ENCODE measurements around the gene PLXNA4.

The PLXNA4 gene

GRCh38 chr7:132125872-132126595 is 450.2 kb downstream of the PLXNA4 start (continued):
- TF ChIP-seq ZBTB11 (tag by site-specific recombination; conservative IDR thresholded peaks at IDR 0.05; ENCODE audit: low read depth) (no peak), SP7 (tag by site-specific recombination; IDR thresholded peaks at IDR 0.05) (no peak), ZNF596 (tag by site-specific recombination; IDR thresholded peaks at IDR 0.05) (no peak), SP3 (tag by site-specific recombination; IDR thresholded peaks at IDR 0.05) (no peak)

- ChIA-PET POLR2A (no interaction called here), CTCF (interaction anchor here (1.5 kb wide), 1 partner anchor 76 kb away, joined by 5 read pairs; no protein-coding TSS in a partner anchor)
- Histone ChIP-seq H3K36me3 (ENCODE audit: control insufficient read depth in 2 of 2, insufficient read depth in 1 of 2, low read length in 2 of 2) (no peaks in the 10 kb centered on the region), H3K4me3 (ENCODE audit: low read depth, low read length) (no peak overlapping the region), H3K9me3 (ENCODE audit: control insufficient read depth, insufficient read depth, low read depth, low read length) (no peaks in the 10 kb centered on the region), H3K4me1 (ENCODE audit: control insufficient read depth, insufficient read depth, low read length) (no peaks in the 10 kb centered on the region), H3K27ac (ENCODE audit: extremely low read depth, low read depth, low read length) (no peak overlapping the region)
- TF ChIP-seq KLF1 (tag by site-specific recombination; IDR thresholded peaks at IDR 0.05) (no peak), OVOL3 (tag by site-specific recombination; IDR thresholded peaks at IDR 0.05) (no peak), ZNF747 (tag by site-specific recombination; IDR thresholded peaks at IDR 0.05) (no peak), ZNF792 (tag by site-specific recombination; IDR thresholded peaks at IDR 0.05) (no peak), ZNF211 (tag by site-specific recombination; IDR thresholded peaks at IDR 0.05; ENCODE audit: low read depth) (no peak), HOXA7 (CRISPR knock-in tag; IDR thresholded peaks at IDR 0.05; ENCODE audit: borderline replicate concordance) (no peak), BCL11A (tag by site-specific recombination; IDR thresholded peaks at IDR 0.05; ENCODE audit: low read depth) (no peak), ZNF555 (tag by site-specific recombination; conservative IDR thresholded peaks at IDR 0.05) (no peak), ZNF837 (tag by site-specific recombination; IDR thresholded peaks at IDR 0.05) (no peak), ZNF132 (tag by site-specific recombination; IDR thresholded peaks at IDR 0.05; ENCODE audit: borderline replicate concordance) (no peak), ZNF311 (tag by site-specific recombination; IDR thresholded peaks at IDR 0.05; ENCODE audit: borderline replicate concordance) (no peak), OSR2 (tag by site-specific recombination; IDR thresholded peaks at IDR 0.05) (no peak), ZNF830 (tag by site-specific recombination; IDR thresholded peaks at IDR 0.05; ENCODE audit: low read depth) (no peak), ZNF23 (tag by site-specific recombination; IDR thresholded peaks at IDR 0.05; ENCODE audit: borderline replicate concordance) (no peak), ZNF335 (tag by site-specific recombination; conservative IDR thresholded peaks at IDR 0.05) (no peak), ZNF324 (tag by site-specific recombination; IDR thresholded peaks at IDR 0.05) (no peak), ZSCAN23 (tag by site-specific recombination; IDR thresholded peaks at IDR 0.05) (no peak), ZNF449 (tag by site-specific recombination; IDR thresholded peaks at IDR 0.05) (no peak), ZNF423 (tag by site-specific recombination; IDR thresholded peaks at IDR 0.05) (no peak), ZNF785 (tag by site-specific recombination; IDR thresholded peaks at IDR 0.05) (no peak)
Measured at GRCh38 chr7:132125096-132125495, 451.2 kb downstream of the PLXNA4 start.

All from HEK293 (cell line).